Activated T-cell treated with anti-CD3 and anti-CD28 coated beads, Interleukin-2, amount 50 U/mL, for 24 hours (primary cell): ENCODE data around the gene VPS37B.
"Not testable (repeated sequence)": the region's sequence is repeated elsewhere in the genome, so short reads cannot be mapped to it uniquely, and the experiment has no call there.

Source experiments
- DNase-seq: peaks from one replicate; pipeline ENCODE4 v3.0.0-alpha.2; 2020
- H3K27ac Mint-ChIP-seq: 2 replicates; pipeline ENCODE4 v1.8.0; 2020; ENCODE audit warnings: mild to moderate bottlenecking, mixed read lengths
- H3K27me3 Mint-ChIP-seq: 2 replicates; pipeline ENCODE4 v1.8.0; 2020; ENCODE audit warnings: mixed read lengths
- H3K36me3 Mint-ChIP-seq: 2 replicates; pipeline ENCODE4 v1.8.0; 2020; ENCODE audit warnings: low read depth, mixed read lengths
- H3K4me1 Mint-ChIP-seq: 2 replicates; pipeline ENCODE4 v1.8.0; 2020; ENCODE audit warnings: low read depth, mixed read lengths
- H3K4me3 Mint-ChIP-seq: 2 replicates; pipeline ENCODE4 v1.8.0; 2020; ENCODE audit warnings: mild to moderate bottlenecking, moderate library complexity, mixed read lengths
- H3K9me3 Mint-ChIP-seq: 2 replicates; pipeline ENCODE4 v1.8.0; 2020; ENCODE audit warnings: mixed read lengths

The VPS37B gene

DNA sequence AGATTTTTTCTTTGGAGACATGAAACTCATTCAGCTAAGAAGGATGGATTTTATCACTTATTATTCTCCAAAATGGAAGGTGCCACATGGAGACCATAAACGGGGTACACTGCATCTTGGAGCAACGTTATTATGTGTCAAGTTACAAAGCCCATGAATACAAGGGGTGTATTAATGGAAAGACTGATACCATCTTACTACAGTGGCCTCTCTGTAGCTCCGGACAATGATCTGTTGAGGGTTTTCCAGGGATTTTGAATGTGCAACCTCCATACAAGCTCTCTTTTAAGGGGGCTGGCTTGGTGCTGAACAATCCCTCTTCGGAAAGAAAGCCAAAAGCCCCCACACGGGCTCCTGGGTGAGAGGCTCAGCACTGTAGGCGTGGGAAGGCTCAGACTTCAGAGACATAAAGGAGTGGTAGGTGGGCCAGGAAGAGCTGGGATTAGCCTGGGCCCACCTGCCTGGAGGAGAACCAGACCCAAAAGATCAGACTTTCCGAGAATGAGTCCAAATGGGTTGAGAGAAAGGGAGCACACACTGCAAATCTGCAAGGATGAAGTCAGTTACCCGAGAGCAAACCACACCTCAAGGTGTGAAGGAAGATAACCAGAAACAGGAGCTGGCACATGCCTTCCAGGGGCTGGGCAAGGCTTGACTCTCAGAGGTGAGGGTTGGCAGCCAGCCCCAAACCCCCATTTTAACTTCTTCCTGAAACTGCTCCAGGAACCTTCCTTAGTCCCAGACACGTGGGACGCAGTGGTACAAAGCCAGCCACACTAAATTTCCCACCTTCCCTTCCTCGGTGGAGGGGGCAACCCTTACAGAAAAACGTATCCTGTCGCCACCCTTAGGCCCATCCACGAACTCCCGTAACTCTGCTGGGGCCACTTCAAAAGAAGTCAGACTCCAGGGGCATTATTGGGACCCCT lies 1.5 kb downstream of the VPS37B start:
- Mint-ChIP-seq H3K9me3 (no peaks in the 10 kb centered on the region), H3K4me1 (peaks cover 87% of the 10 kb centered on the region), H3K36me3 (peaks cover 20% of the 10 kb centered on the region), H3K27ac (peak overlapping the region; percentile 89), H3K27me3 (no peaks in the 10 kb centered on the region), H3K4me3 (peak overlapping the region; percentile 86)
- no peak for DNase-seq

GRCh38 chr12:122893208-122894153 lies 2.4 kb downstream of the VPS37B start:
- H3K9me3 Mint-ChIP-seq: no peaks in the 10 kb centered on the region
- peaks cover 20% of the 10 kb centered on the region for H3K36me3 Mint-ChIP-seq
- peak overlapping the region; percentile 86 for H3K4me3 Mint-ChIP-seq
- H3K4me1 Mint-ChIP-seq: peaks cover 89% of the 10 kb centered on the region
- no peak for DNase-seq
- H3K27me3 Mint-ChIP-seq: no peaks in the 10 kb centered on the region
- no peak overlapping the region for H3K27ac Mint-ChIP-seq

DNA sequence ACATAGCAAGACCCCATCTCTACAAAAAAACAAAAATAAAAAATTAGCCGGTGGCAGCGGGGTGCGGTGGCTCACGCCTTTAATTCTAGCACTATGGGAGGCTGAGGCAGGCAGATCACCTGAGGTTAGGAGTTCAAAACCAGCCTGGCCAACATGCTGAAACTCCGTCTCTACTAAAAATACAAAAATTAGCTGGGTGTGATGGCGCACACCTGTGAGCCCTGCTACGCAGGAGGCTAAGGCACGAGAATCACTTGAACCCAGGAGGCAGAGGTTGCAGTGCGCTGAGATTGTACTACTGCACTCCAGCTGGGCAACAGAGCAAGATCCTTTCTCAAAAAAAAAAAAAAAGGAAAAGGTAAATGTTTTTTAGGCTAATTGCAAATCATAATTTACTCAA lies 3.2 kb downstream of the VPS37B start:
- H3K27me3 Mint-ChIP-seq, H3K9me3 Mint-ChIP-seq, H3K4me3 Mint-ChIP-seq, H3K27ac Mint-ChIP-seq, DNase-seq: not testable (repeated sequence)
- Mint-ChIP-seq H3K4me1 (peaks cover 89% of the 10 kb centered on the region), H3K36me3 (peaks cover 20% of the 10 kb centered on the region)

DNA sequence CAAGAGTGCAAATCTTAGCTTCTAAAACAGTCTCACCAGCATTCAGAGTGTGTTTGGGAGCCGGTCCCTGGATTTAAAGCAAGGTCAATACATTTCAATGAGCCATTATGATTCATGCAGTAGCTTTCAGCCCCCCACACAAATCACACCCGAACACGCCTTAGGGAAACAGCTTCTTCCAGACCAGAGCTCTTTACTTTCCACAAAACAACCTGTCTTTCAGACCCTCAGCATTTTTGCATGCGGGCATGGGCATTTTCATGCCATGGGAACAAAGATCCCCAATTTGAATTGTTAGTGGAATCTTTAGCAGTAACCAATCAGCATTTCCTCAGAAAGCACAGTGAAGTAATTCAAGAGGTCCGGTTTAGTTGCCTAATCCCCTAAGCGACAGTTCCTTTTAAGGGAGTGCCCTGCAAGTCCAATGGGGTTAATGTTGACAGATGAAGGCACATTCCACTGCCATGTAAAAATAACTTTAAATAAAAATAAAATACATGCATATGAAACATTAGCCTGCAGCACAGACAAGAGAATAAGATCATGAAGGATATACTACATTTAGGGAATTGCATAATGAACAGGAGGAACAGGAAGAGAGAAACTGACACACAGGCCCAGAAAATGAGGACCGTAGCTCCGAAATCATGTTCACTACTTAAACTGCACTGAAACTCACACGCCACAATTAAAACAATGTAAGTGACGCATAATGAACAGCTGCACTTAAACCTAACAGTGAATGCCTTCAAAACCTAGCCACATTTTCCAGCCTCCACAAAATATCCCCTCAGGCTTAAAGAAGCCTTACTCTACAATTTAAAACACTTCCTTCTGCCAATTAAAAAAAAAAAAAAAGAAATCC lies 4.0 kb downstream of the VPS37B start:
- Mint-ChIP-seq H3K27me3 (no peaks in the 10 kb centered on the region), H3K4me3 (no peak overlapping the region), H3K9me3 (no peaks in the 10 kb centered on the region), H3K27ac (no peak overlapping the region), H3K36me3 (peaks cover 20% of the 10 kb centered on the region), H3K4me1 (peaks cover 91% of the 10 kb centered on the region)
- DNase-seq: no peak

- Mint-ChIP-seq H3K4me3 (peak overlapping the region; percentile 31), H3K27me3 (no peaks in the 10 kb centered on the region), H3K36me3 (peaks cover 11% of the 10 kb centered on the region), H3K27ac (peak overlapping the region; percentile 81), H3K4me1 (peaks cover 91% of the 10 kb centered on the region), H3K9me3 (no peaks in the 10 kb centered on the region)
- no peak for DNase-seq
Measured at GRCh38 chr12:122889761-122890520, 6.0 kb downstream of the VPS37B start.

DNA sequence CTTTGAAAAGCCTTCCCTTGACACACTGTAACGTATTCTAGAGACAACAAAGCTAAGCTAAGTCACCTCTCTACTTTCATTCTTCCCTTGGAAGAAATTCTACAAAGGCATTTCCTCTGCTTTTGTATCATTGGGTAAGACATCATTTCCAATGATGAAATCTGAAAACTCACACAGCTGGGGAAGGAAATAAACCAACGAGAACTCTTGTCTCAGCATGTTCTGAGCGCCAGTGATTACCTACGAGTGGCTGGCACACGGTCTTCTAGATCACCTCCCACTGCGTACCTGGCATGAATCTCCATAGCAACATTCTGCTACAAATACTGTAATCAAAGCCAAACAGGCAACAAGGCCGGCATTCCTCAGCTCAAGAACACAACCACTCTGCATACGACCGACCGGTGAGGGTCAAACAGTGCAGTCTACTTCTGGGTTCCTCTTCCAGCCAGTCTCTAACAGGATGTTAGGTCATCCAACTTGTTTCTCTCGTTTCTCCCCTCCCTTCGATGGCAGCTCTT lies 7.6 kb downstream of the VPS37B start:
- peaks cover 1% of the 10 kb centered on the region for H3K9me3 Mint-ChIP-seq
- no peaks in the 10 kb centered on the region for H3K27me3 Mint-ChIP-seq
- no peak for DNase-seq
- peak overlapping the region; percentile 73 for H3K4me3 Mint-ChIP-seq
- peaks cover 91% of the 10 kb centered on the region for H3K4me1 Mint-ChIP-seq
- peak overlapping the region; percentile 95 for H3K27ac Mint-ChIP-seq
- peaks cover 14% of the 10 kb centered on the region for H3K36me3 Mint-ChIP-seq

GRCh38 chr12:122887819-122888212 lies 8.1 kb downstream of the VPS37B start:
- Mint-ChIP-seq H3K36me3 (peaks cover 12% of the 10 kb centered on the region), H3K9me3 (peaks cover 1% of the 10 kb centered on the region), H3K4me3 (peak overlapping the region; percentile 73), H3K4me1 (peaks cover 94% of the 10 kb centered on the region), H3K27ac (peak overlapping the region; percentile 95), H3K27me3 (peaks cover under 1% of the 10 kb centered on the region)
- DNase-seq: no peak

DNA sequence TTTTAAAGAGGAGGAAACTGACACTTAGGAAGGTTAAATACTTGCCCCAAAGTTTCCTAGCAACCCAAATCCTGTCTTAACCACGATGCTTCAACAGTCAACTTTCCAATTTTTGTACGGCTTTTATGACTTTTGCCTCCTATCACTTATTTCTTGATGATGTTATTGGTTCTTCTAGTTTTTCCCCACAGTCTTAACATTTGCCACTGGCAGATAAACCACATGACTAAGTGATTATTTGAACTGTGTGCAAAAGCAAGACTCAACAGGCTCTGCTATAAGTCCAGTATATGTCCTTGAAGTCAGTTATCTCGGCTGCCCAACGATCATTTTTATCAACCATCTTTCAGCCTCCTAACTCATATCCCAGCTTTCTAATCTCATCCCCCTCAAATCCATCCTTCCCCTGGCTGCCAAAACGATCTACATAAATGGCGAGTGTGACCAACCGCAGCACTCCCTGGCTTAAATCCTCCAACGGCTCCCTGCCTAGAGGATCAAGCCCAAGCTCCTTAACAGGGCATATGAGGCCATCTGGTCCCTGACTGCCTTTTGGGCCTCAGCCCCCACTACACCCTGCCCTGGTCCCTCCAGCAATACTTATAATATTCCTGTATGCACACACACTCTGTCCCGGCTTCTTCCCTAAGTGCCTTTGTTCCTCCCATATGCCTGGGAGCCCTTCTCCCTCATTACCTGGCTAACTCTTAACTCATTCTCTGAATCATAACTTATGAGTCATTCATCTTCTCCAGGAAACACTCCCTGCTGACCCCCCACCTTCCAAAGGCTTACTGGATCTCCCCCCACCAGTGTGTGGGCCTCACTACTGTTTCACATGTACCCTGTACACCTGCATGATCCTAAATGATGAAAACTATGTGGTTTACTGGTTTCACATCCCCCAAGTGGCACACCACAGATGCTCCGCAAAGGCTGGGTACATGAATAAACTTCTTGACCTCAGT lies 8.8 kb downstream of the VPS37B start:
- Mint-ChIP-seq H3K36me3 (peaks cover 11% of the 10 kb centered on the region), H3K27ac (peak overlapping the region; percentile 95), H3K4me1 (peaks cover 94% of the 10 kb centered on the region), H3K4me3 (peak overlapping the region; percentile 46), H3K27me3 (peaks cover 4% of the 10 kb centered on the region), H3K9me3 (peaks cover 1% of the 10 kb centered on the region)
- no peak for DNase-seq

DNA sequence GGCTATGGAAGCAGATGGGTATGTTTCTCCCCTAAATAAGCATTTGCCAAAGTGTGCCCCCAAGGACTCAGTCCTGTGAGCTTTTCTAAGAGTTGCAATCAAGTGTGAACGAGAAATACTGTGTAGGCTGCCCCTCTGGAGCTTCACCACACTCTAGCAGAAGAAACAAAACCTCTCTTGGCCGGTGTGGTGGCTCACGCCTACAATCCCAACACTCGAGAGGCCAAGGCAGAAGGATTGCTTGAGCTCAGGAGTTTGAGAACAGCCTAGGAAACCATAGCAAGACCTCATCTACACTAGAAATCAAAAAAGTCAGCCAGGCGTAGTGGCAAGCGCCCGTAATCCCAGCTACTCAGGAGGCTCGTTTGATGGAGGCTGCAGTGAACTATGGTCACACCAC lies 9.8 kb downstream of the VPS37B start:
- DNase-seq: no peak
- Mint-ChIP-seq H3K27me3 (peaks cover 4% of the 10 kb centered on the region), H3K27ac (no peak overlapping the region), H3K36me3 (peaks cover 11% of the 10 kb centered on the region), H3K9me3 (peaks cover 1% of the 10 kb centered on the region), H3K4me3 (no peak overlapping the region), H3K4me1 (peaks cover 92% of the 10 kb centered on the region)

DNA sequence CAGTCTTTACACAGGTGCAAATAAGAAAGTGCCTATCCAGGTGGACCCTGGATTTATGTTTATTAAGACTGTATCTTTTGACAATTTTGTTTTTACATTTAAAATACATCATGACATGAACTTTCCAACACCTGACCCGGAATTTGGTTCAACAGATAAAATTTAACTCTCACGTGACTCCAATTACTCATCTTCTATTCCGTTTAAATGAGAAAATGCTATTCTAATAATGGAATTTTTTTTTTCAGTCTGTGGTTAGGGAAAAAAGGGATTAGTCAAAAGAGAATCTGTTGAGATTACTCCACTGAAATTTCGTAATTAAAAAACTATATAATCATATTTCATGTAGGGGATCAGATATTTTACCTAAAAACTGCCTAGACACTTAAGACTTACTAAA lies 11.1 kb downstream of the VPS37B start:
- DNase-seq: no peak
- H3K4me3 Mint-ChIP-seq: no peak overlapping the region
- H3K36me3 Mint-ChIP-seq: peaks cover 20% of the 10 kb centered on the region
- peaks cover 8% of the 10 kb centered on the region for H3K27me3 Mint-ChIP-seq
- H3K9me3 Mint-ChIP-seq: peaks cover 1% of the 10 kb centered on the region
- H3K27ac Mint-ChIP-seq: no peak overlapping the region
- peaks cover 94% of the 10 kb centered on the region for H3K4me1 Mint-ChIP-seq

DNA sequence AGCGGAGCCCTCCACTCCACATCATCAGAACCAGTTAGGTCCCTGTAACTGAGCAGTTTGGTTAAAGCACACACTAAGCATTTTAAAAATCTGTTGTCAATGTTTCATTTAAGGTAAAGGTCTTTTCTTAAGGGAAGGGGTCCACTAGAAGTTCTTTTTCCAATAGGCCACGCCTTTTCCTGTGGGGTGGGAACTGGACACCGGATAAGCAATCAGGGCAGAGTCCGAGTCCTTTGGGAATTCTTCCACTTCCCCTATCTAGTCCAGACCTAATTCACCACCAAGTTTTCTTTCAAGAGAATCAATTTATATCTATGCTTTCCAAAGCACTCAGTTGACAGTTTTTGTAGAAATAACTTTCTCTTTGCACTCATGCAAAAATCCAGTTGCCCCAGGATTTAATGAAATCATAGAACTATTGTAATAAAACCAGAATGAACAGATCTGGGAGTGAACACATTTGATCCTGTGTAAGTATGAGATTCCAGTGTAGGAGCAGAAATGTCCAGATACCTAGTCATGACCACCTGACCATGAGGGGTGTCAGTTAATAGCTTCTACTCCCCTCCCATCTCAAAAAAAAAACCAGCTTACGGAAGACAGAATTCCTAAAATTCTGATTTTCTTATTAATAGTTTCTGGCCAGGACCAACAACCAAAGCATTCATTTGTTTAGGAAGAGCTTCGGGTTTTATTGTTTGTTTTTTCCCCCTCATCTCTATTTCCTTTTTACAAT lies 11.7 kb downstream of the VPS37B start:
- peaks cover 25% of the 10 kb centered on the region for H3K36me3 Mint-ChIP-seq
- H3K27ac Mint-ChIP-seq: peak overlapping the region; percentile 55
- peaks cover 12% of the 10 kb centered on the region for H3K27me3 Mint-ChIP-seq
- H3K4me3 Mint-ChIP-seq: no peak overlapping the region
- DNase-seq: no peak
- H3K9me3 Mint-ChIP-seq: peaks cover 1% of the 10 kb centered on the region
- peaks cover 94% of the 10 kb centered on the region for H3K4me1 Mint-ChIP-seq
